Mesothelial cell of epicardium (in vitro differentiated cells): ENCODE measurements around the gene BZW2. TPM values are rescaled to one million over a fixed set of nuclear protein-coding genes. Genes with fewer than 3 reads are reported as not detected.

Source experiments
- DNase-seq, 2 experiments: peaks; one replicate each; pipeline ENCODE4 v3.0.0; 2021; ENCODE audit warnings: low spot score in 2 of 2; ENCODE audit not compliant: unreplicated experiment in 2 of 2
- H3K27ac Mint-ChIP-seq: 2 replicates; pipeline ENCODE4 v1.8.0; 2021; ENCODE audit warnings: mixed read lengths
- H3K27me3 Mint-ChIP-seq: 2 replicates; pipeline ENCODE4 v1.8.0; 2021; ENCODE audit warnings: low read depth, mixed read lengths
- H3K36me3 Mint-ChIP-seq: 2 replicates; pipeline ENCODE4 v1.8.0; 2021; ENCODE audit warnings: mixed read lengths
- H3K4me1 Mint-ChIP-seq: 2 replicates; pipeline ENCODE4 v1.8.0; 2021; ENCODE audit warnings: mixed read lengths
- H3K4me3 Mint-ChIP-seq: 2 replicates; pipeline ENCODE4 v1.8.0; 2021; ENCODE audit warnings: mild to moderate bottlenecking, moderate library complexity, mixed read lengths
- H3K9me3 Mint-ChIP-seq: 2 replicates; pipeline ENCODE4 v1.8.0; 2021; ENCODE audit warnings: mixed read lengths
- CTCF ChIP-seq: fragments of 200-600 bp; sonication (generic); IDR thresholded peaks from one replicate; pipeline ENCODE4 v1.5.0; 2021; ENCODE audit warnings: antibody characterized with exemption; ENCODE audit not compliant: unreplicated experiment
- total RNA-seq: library from RNA; stranded (reverse); gene quantifications from 3 replicates; pipeline ENCODE4 v1.2.1, GENCODE V29; 2021

Gene BZW2
- total RNA-seq: 73.9 to 77.6 TPM (median 75.9 TPM) in 3 replicates

DNA sequence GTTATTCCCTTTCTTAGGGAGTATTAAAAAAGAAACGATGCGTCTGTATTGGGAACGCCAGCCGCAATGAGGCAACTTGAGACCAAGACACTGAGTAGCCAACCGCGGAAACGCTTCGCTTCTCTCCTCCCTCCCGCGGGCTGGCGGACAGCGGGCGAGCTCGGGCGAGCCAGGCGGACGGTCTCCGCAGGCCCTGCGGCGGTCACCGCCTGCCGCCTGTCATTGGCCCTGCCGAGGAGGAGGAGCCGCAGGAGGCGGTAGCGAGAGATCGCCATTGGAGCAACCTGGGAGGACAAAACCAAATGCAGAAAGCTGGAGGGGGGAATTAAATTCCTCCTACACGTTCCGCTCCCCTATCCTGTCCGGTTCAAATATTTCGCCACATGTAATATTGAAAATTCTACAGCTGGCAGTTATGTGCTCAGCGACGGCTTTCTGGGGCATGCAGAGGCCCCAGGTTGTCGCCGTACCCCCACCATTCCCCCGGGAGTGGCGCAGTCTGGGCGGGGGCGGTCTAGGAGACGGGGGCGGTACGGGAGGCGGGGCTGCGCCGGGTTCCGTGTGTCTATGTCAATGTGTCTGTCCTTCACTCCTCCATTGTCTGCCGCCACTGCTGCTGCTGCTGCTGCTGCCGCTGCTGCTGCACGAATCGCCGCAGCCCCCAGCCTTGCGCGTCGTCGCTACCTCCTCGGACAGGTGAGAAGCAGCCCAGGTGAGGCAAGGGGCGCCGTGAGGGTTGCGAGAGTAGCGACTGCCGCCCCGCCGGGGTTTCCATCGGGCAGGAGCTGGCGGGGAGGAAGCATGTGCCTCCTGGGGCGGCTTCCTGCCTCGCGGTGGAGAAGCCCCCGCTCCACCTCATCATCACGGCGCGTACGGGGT lies at the start of gene BZW2, which contains the start of gene ANKMY2:
Gene BZW2, plus strand, starts transcription at position 589 of the 879 bp plus-strand sequence. CDS start 19,263 bp downstream, outside the sequence.
Gene ANKMY2, minus strand, starts transcription at position 162 of the 879 bp plus-strand sequence. CDS start 181 bp downstream, outside the sequence.
- peak within 1 kb of the TSS; percentile 100 for H3K4me3 Mint-ChIP-seq

DNA sequence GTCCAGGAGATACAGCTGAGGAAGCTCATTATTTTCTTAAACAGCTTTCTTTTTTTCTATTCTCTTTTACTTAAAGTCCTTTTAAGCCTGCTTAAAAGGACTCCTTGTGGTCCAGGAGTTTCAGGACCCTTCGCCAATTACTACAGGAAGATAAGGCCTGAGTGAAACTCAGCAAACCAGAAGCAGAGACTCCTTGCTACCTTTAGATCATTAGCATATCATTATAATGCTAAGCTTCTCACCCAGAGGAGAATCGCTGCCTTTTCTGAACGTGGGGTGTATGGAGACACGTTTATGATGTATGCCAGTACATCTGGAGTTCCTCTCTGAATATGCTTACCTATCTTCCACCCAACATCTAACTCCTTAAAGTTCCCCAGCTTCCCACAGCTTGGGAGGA lies 48.0 kb upstream of the BZW2 start:
- peak overlapping the region; percentile 81 for H3K27ac Mint-ChIP-seq
- no peak for TF ChIP-seq CTCF
- H3K4me3 Mint-ChIP-seq: no peak overlapping the region
- H3K27me3 Mint-ChIP-seq: no peaks in the 10 kb centered on the region
- peaks cover 22% of the 10 kb centered on the region for H3K4me1 Mint-ChIP-seq
- no peak for DNase-seq
- H3K9me3 Mint-ChIP-seq: no peaks in the 10 kb centered on the region
- peaks cover 26% of the 10 kb centered on the region for H3K36me3 Mint-ChIP-seq

More for the DNA sequence above, at the start of gene BZW2, which contains the start of gene ANKMY2:
- TF ChIP-seq CTCF: no peak
- DNase-seq: peak; percentile 92 to 94
- Mint-ChIP-seq H3K27ac (peak within 1 kb of the TSS; percentile 99), H3K27me3 (no peaks in the 10 kb centered on the region), H3K4me1 (peaks cover 51% of the 10 kb centered on the region), H3K9me3 (no peaks in the 10 kb centered on the region), H3K36me3 (no peaks in the 10 kb centered on the region)

DNA sequence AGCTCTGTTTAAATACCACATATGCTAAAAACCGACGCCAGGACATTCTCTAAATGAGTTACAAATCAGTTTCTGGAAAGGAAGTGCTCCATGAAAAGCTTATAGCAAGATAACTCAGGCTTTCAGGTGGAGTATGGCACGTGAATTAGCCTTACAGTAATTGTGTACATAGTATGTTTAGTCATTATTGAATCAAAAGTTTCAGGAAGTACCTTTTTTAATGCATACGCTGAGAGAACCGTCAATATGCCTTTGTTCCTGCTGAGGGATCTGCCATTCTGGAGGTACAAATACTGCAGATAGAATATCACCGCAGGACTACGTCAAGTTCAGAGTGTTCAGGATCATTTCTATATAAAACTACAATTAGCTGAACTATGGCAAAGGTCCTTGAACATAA lies 46.1 kb upstream of the BZW2 start:
- DNase-seq: no peak
- H3K27me3 Mint-ChIP-seq: no peaks in the 10 kb centered on the region
- H3K27ac Mint-ChIP-seq: peak overlapping the region; percentile 35
- no peak for TF ChIP-seq CTCF
- peaks cover 40% of the 10 kb centered on the region for H3K36me3 Mint-ChIP-seq
- peaks cover 19% of the 10 kb centered on the region for H3K4me1 Mint-ChIP-seq
- no peaks in the 10 kb centered on the region for H3K9me3 Mint-ChIP-seq
- H3K4me3 Mint-ChIP-seq: no peak overlapping the region

DNA sequence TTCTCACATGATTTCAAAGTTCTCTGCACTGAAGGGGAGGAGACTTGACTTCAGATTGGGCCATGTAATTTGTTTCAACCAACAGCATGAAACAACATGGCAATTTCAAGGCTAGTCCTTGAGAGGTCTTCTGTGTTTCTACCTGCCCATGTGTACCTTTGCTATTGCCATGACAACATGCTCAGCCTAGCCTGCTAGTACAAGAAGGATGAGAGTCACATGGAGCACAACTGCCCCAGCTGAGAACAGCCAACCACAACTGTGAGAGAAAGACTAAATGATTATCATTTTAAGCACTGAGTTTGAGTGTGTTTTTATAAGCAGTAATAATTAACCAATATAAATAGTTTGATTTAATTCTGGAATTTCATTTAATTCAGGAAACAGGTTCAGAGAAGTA lies 42.3 kb upstream of the BZW2 start:
- Mint-ChIP-seq H3K9me3 (no peaks in the 10 kb centered on the region), H3K27ac (no peak overlapping the region), H3K27me3 (no peaks in the 10 kb centered on the region), H3K36me3 (peaks cover 57% of the 10 kb centered on the region), H3K4me1 (peaks cover under 1% of the 10 kb centered on the region), H3K4me3 (no peak overlapping the region)
- no peak for TF ChIP-seq CTCF
- no peak for DNase-seq

DNA sequence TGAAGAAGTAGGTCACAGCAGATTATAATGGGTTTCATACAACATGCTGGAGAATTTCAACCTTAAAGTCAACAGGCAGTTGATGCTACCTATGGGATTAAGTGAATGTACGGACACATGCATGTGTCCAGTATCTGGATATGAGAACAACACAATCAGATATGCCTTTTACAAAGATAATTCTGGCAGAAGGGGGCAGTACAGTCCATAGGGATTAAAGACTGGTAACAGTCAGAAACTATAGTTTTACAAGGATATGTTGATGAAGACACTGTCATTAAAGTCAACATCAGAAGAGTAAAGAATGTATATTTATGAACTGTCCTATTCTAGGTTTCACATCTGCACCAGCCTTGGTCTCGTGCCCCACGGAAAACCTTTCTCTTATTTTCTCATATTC lies 41.9 kb upstream of the BZW2 start:
- Mint-ChIP-seq H3K9me3 (no peaks in the 10 kb centered on the region), H3K36me3 (peaks cover 57% of the 10 kb centered on the region), H3K4me3 (no peak overlapping the region), H3K4me1 (no peaks in the 10 kb centered on the region), H3K27ac (no peak overlapping the region), H3K27me3 (no peaks in the 10 kb centered on the region)
- no peak for DNase-seq
- TF ChIP-seq CTCF: no peak
